HG02798 (cell line): ENCODE measurements around the gene ISLR.

Source experiments
- ATAC-seq: cut with Tn5 transposase; IDR thresholded peaks from one replicate; pipeline ENCODE4 v1.9.1; 2021; ENCODE audit warnings: mild to moderate bottlenecking; ENCODE audit not compliant: unreplicated experiment, poor library complexity

The ISLR gene

DNA sequence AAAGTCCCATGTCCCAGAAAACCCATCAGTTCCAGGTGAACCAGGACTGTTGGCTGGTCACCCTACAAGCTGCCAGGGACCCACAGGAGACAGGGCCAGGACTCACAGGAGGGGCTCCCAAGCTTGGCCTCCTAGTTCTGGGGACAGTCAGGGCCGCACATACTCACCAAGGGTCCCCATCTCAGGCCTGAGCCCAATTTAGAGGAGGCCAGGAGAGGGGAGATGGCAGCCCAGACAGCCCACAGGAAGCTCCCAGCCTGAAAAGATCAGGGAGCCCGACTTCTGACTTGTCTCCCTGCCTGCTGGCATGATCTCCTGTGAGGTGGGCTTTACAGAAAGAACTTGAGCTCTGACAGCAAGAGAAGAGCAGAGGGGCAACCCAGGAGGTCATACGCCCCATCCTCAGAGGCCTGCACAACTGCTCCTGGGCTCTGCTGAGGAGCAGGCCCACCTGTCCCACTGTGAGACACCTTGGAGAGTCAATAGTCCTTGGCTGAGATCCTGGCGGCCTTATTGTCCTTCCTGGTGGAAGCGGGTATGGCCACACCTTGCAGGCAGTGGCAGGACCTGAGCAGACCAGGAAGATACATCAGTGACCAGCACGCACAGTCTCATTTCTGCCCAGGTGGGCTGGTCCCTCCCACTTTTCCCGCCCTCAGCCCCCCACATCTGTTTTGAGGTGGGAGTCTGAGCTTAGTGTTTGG is 2.5 kb upstream of the ISLR start:
- ATAC-seq = no peak

DNA sequence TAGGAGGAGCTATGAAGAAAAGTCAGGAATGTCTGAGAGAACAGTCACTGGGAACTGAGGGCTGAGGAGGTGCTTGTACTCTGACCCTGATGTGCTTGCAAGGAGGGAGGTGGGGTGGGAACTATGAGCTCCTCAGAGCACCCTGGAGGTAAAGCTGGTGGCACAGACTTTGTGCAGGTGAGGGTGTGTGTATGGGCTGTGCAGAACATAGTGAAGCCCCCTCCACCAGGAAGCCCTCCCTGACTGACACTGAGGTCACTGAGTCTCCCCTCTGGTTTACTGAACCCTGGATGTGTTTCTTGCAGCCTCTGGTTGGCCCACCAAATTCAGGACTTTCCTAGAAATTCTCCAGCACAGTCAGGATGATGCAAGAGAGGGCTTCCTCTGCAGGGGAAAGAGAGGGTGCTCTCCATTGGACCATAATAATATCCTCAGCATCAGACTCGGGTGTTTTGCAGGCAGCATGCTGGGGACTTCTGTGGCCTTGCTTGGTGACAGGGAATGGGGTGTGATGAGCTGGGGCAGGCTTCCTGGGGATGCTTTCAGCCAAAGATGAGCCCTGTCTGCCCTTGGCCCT is 1.5 kb upstream of the ISLR start:
- ATAC-seq = no peak

GRCh38 chr15:74172701-74173379 is 670 bp upstream of the ISLR start:
- no peak for ATAC-seq

DNA sequence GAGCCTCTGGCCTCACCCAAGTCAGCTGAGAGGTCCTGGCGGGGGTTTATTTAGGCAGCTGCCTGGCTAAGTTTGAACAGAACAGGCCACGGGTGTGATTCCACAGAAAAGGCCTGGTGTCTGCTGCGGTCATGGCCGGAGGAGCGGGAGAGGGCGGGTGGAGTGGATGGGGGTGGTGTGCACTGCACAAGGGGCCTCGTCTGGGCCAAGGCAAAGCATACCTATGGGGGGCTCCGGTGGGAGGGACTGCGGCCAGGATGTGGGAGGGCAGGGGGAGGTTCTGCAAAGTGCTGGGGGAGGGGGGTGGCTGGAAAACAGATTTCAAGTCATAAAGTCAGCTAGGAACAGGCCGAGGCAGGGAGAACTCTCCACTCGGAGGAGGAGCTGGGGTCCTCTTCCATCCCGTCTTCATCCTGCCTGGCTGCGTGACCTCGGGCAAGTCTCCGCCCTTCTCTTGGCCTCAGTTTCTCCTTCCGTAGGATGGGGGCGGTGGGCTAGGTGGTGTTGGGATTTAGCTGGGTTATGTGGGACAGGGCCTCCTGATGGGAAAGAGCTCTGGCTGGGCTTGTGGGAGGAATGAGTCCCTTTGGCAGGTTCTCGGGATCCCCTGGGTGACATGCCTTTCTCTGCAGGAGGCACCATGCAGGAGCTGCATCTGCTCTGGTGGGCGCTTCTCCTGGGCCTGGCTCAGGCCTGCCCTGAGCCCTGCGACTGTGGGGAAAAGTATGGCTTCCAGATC is 878 bp downstream of the ISLR start:
- ATAC-seq = no peak

DNA sequence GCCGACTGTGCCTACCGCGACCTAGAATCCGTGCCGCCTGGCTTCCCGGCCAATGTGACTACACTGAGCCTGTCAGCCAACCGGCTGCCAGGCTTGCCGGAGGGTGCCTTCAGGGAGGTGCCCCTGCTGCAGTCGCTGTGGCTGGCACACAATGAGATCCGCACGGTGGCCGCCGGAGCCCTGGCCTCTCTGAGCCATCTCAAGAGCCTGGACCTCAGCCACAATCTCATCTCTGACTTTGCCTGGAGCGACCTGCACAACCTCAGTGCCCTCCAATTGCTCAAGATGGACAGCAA is 1.4 kb downstream of the ISLR start:
- no peak for ATAC-seq

- no peak for ATAC-seq
Observed at GRCh38 chr15:74175271-74176191, 2.0 kb downstream of the ISLR start.

DNA sequence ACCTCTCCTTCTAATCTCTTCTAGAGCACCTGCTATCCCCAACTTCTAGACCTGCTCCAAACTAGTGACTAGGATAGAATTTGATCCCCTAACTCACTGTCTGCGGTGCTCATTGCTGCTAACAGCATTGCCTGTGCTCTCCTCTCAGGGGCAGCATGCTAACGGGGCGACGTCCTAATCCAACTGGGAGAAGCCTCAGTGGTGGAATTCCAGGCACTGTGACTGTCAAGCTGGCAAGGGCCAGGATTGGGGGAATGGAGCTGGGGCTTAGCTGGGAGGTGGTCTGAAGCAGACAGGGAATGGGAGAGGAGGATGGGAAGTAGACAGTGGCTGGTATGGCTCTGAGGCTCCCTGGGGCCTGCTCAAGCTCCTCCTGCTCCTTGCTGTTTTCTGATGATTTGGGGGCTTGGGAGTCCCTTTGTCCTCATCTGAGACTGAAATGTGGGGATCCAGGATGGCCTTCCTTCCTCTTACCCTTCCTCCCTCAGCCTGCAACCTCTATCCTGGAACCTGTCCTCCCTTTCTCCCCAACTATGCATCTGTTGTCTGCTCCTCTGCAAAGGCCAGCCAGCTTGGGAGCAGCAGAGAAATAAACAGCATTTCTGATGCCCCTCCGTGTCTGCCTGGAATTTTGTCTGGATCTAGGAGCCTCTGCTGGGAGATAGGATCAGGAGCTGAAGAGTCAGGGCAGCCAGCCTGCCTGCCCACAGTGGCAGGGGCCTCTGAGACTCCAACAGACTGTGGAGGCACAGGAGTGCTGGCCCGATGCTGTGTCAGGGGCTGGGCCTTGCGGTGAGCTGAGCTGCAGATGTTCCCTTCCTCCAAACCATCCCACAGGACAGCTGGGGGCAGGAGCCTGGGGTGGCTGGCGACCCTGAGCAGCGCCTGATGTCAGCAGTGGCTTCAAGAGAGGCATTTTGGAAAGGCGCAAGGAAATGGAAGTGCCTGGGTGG is 3.0 kb downstream of the ISLR start:
- no peak for ATAC-seq

DNA sequence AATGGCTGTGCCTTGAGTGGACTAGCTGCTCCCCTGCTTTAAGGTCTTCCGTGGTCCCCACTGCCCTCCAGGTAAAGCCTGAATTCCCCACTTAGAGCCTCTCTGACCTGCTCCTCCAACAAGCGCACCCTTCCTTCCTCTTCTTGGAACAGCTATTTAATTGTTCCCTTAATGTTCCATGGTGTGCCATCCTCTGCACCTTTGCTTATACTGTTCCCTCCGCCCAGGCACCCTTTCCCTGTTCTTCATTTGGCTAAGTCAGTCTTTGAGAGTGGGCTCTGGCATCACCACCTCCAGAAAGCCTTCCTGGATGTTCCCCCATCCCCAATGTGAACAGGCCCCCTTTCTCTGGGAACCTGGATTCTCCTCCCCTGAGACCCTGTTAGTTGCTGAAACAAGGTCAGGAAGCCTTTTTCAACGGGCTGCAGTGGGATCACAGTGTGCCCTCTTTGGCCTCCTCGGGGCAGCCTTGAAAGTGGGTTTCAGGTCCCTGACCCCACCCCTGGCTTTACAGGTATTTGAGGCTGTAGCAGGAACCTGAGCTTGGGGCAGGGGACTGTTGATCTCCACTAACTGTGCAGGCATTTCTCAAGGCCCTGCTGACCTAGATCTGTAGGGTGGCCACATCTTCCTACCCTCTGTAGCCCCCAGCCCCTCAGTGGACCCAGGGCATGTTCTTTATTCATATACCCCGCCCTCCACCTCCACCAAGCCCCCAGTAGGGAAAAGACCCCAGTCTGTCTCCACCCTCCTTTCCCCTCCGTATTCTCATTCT is 5.0 kb downstream of the ISLR start:
- no peak for ATAC-seq

- no peak for ATAC-seq
Observed at GRCh38 chr15:74179101-74179841, 5.8 kb downstream of the ISLR start.

- ATAC-seq = no peak
Observed at GRCh38 chr15:74179983-74180880, 6.7 kb downstream of the ISLR start.

DNA sequence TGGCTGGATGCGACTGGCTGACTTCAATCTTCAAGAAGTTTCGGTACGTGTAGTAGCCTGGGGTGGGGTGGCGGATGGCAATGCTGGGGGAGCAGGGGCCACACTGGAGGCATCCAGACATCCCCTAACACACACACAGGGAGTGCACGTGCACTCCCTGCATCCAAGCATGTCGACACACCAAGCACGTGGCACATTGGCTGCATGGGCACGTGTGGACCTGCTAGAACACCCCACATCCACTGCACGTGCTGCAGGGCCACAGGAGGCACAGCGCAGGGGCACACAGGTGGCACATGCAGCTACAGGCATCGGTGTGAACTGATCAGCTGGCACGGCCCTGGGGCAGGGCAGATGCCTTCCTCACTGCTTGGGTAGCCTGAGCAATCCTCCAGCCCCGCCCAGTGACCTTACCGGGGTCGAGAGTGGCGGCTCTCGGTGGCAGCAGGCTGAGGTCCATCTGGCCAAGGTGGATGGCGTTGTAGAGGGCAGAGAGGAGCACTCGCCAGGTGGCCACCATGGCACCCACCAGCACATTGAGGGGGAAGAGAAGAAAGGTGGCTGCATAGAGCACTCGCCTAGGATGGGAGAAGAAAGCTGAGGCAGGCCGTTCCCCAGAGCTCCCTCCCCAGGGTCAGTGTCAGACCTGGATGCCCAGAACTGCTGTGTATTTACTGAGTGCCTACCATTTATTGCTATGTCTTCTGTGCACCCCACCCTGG is 7.5 kb downstream of the ISLR start:
- no peak for ATAC-seq

DNA sequence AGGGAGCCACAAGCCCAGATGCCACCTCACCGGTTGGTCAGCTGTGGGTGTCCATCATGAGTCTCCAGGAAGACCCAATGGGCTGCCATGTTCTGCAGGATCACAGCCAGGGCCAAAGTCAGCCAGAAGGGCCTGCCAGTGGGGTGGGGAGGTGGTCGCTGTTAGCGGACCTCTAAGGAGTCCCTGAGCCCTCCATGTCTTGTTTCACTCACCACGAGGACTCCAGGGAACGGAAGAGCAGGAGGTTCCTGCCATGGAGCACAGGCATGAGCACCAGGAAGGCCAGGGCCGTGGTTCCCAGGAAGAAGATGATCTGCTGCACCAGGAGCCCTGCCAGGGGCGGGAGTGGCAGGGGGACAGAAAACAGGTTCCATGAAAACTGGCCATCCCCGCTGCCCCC is 8.6 kb downstream of the ISLR start:
- no peak for ATAC-seq

- no peak for ATAC-seq
Observed at GRCh38 chr15:74184582-74185091, 11.1 kb downstream of the ISLR start.

DNA sequence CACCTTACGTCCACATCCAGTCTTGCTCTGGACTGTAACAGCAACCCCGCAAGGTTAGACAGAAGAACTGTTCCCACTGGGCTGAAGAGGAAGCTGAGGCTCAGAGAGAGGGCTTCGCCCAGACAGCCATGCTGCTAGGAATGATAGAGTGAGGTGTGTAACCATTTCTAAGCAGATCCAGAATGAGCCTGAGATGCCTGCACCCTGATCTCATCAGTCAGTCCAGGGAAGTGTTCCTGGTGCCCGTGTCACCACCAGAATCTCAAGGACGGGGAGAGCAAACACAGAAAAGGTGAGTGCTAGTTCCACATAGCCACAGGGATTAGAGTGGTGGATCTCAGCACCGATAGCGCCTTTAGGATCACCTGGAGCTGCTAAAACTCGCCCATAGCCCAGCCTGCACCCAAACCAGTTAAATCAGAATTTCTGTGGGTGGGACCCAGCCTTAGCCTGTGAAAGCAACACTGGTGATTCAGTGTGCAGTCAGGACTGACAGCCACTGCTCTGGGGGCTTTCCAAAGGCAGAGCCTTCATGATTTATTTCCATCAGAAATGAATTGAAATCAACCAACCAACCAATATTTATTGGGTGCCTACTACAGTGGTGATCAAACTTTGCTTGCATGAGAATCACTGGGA is 12.3 kb downstream of the ISLR start:
- ATAC-seq = no peak

DNA sequence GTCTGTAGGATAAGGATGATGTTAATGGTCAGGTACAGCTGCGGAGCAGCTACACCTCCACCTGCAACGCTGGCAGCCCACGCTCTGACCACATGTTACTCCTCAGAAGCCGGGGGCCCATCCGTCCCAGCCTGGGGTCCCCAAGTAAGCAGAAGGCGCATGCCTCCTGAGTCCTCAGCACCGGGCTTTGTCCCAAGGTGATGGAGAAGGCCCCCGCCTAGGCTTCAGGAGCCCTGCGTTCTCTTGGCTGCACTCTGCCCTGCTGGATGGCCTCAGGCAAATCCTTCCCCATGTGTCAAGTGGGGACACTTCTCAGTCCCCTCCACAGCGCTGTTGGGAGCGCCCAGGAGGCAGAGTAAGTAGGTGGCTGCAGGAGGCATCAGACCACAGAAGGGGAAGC is 14.7 kb downstream of the ISLR start:
- ATAC-seq = no peak

DNA sequence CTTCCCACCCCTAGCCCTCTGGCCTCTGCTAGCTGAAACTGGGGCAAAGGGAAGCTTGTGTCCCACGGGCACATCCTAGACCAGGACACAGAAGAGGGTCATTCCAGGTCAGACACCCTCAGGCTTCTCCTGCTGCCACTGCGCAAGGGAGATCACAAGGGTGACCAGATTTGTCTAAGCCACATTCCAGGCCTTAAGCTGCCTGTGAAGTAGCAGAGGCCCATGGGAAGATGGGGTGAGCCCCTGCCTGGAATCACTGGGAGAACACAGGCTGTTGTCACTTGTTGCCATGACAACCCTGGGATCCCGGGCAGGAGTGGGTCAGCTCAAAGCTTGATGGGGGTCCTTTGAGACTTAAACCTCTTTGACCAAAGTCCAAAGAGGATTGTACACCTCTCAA is 18.3 kb downstream of the ISLR start:
- ATAC-seq = no peak
